HG03045 (cell line): Measurements from ENCODE around the gene DBET.
"Not testable (repeated sequence)": the region's sequence is repeated elsewhere in the genome, so short reads cannot be mapped to it uniquely, and the experiment has no call there.

ENCODE experiments used
- ATAC-seq: cut with Tn5 transposase; IDR thresholded peaks from one replicate; pipeline ENCODE4 v1.9.1; 2021; ENCODE audit warnings: mild to moderate bottlenecking, moderate library complexity; ENCODE audit not compliant: unreplicated experiment

Gene DBET

DNA sequence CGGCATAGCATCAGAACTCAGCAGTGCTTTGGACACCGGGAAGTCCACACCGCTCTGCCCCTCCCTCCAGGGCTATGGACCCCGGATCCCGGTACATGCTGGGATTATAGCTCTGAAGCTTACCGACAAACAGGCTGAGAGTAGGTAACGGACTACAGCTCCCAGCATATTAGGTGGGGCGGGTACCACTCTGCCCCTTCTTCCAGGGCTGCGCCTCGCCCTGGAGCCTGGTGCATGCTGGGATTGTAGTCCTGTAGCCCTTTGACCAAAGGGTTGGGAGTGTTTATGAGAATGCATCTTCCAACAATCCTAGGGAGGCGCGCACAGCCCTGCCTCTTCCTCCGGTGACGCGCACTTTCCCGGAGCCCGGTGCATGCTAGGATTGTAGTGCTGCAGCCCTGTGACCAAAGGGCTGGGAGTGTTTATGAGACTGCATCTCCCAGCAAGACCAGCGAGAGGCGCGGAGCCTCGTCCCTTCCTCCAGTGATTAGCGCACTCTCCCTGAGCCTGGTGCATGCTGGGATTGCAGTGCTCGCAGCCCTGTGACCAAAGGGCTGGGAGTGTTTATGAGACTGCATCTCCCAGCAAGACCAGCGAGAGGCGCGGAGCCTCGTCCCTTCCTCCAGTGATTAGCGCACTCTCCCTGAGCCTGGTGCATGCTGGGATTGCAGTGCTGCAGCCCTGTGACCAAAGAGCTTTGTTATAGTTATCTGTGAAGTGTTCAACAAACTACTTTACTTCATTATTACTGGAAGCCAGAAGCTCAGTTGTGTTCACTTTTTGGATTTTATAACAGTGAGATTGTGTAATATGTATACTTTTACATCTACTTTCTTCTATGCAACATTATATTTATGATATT lies 14.7 kb upstream of the DBET start:
- ATAC-seq = not testable (repeated sequence)

DNA sequence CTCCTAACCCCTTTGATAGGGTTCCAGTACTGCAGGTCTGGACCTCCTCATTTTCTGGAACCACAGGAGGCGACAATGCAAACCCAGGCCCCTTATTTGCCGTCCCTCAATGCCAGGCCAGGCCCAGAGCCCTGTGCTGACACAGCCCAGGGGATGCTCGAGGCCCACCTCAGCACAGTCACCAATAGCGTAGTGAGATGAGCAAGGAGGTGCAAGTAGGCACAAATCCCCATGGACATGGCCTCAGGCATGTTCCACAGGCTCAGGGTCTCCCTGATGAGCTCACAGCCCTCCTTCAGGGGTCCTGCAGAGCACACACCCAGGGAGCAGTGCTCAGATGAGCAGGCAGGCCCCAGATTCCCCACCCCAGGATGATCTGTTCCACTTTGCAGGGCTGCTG lies 5.3 kb upstream of the DBET start:
- ATAC-seq = not testable (repeated sequence)

DNA sequence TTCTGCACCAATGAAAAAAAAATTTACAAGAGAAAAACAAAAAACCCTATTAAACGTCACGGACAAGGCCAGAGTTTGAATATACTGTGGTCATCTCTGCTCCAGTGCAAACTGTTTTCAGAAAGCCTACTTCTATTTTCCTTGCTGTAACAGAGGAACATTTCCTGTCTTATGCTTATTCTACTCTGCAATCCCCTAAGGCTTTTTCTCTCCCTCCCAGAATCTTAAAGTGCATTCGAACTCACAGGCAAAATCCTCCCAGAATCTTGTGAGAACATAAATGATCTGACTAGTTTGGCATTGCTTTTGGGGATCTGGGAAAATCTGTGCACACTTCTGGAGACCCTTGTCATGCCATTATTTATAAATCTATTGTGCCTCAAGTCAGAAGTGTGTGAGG lies 503 bp downstream of the DBET start:
- ATAC-seq = not testable (repeated sequence)

DNA sequence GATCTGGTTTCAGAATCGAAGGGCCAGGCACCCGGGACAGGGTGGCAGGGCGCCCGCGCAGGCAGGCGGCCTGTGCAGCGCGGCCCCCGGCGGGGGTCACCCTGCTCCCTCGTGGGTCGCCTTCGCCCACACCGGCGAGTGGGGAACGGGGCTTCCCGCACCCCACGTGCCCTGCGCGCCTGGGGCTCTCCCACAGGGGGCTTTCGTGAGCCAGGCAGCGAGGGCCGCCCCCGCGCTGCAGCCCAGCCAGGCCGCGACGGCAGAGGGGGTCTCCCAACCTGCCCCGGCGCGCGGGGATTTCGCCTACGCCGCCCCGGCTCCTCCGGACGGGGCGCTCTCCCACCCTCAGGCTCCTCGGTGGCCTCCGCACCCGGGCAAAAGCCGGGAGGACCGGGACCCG lies 4.0 kb downstream of the DBET start:
- ATAC-seq = not testable (repeated sequence)

DNA sequence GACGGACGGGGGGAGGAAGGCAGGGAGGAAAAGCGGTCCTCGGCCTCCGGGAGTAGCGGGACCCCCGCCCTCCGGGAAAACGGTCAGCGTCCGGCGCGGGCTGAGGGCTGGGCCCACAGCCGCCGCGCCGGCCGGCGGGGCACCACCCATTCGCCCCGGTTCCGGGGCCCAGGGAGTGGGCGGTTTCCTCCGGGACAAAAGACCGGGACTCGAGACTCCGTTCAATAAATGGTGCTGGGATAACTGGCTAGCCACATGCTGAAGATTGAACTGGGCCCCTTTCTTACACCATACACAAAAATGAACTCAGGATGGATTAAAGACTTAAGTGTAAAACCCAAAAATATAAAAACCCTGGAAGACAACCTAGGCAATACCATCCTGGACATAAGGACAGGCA lies 28.8 kb downstream of the DBET start:
- ATAC-seq = not testable (repeated sequence)

DNA sequence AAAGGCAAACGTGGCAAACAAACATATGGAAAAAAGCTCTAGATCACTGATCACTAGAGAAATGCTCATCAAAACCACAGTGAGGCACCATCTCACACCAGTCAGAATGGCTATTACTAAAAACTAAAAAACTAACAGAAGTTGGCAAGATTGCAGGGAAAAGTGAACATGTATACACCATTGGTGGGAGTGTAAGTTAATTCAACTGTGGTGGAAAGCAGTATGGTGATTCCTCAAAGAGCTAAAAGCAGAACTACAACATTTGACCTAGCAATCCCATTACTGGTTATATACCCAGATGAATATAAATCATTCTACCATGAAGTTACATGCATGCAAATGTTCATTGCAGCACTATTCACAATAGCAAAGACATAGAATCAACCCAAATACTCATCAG lies 29.7 kb downstream of the DBET start:
- not testable (repeated sequence) for ATAC-seq

DNA sequence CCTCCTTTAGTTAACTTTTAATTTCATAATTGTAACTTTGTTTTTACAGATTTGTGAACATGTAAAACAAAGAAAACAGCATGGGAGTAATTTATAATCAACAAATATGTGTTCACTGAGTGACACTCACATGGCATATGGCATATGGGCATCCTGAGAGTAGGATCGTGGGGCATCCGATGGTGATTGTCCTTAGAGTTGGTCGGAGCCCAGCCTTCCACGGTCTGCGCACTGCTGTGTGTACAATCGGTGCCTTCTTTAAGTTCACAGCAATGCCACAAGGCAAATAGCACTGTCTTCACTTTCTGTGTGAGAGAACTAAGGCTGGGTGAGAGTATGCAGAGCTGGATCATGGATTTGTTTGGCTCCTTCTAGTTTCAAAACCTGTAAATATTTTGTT lies 31.0 kb downstream of the DBET start:
- not testable (repeated sequence) for ATAC-seq

DNA sequence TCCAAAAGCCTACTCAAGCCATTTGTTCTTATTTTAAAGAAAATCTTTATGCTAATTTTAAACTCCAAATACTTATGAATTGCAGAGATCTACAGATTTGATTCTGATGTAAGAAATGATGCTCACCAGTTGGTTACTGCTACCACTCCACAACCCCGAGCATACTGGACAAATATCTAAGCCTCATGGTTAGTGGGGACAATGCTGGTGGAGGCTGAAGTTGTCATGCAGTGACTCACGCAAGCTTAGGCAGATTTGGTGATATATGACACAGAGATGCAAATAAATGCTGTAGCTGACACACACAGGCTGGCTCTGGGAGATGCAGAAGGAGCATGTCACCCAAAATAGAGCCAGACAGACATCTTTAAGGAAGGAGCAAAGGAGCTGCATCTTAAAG lies 35.3 kb downstream of the DBET start:
- not testable (repeated sequence) for ATAC-seq

DNA sequence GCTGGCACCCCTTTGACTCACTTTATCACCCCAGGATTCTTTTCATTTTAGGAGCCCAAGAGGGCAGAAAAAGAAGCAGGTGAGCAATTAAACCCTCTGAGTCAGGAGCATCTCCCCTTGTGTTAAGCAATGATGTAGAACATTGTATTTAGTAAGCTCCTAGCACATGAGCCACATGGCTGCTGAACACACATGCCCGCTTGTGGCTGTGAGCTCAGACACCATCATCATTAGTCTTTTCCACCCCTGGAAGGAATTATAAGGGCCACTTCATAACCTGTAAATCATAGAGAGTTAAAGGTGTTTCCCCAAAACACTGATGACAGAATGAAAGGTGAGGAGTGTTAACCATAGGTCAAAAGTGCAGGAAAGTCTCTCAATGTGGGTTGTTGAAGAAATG lies 37.2 kb downstream of the DBET start:
- ATAC-seq = not testable (repeated sequence)

DNA sequence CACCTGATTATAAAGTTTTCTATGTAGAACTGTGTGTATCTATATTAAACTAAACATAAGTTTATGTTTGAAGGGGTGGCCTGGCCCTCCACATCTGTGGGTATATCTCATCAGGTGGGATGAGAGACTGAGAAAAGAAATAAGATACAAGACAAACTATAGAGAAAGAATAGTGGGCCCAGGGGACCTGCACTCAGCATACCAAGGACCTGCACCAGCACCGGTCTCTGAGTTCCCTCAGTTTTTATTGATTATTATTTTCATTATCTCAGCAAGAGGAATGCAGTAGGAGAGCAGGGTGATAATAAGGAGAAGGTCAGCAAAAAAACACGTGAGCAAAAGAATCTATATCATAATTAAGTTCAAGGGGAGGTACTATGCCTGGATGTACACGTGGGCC lies 41.9 kb downstream of the DBET start:
- ATAC-seq = not testable (repeated sequence)

DNA sequence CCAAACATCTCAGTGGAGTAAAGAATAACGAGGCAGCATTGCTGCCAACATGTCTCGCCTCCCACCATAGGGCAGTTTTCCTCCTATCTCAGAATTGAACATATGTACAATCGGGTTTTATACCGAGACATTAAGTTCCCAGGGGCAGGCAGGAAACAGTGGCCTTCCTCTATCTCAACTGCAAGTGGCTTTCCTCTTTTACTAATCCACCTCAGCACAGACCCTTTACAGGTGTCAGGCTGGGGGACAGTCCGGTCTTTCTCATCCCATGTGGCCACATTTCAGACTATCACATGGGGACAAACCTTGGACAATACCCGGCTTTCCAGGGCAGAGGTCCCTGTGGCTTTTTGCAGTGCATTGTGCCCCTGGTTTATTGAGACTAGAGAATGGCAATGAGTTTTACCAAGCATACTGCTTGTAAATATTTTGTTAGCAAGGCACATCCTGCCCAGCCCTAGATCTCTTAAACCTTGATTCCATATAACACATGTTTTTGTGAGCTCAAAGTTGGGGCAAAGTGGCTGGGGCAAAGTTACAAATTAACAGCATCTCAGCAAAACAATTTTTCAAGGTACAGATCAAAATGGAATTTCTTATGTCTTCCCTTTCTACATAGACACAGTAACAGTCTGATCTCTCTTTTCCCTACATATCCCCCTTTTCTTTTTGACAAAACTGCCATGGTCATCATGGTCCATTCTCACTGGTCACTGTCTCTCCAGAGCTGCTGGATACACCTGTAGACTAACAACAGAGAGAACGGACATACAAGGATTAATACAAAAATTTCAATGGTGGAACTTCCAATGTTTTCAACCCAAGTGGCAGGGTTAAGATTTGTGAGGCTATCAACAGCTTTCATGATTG lies 42.5 kb downstream of the DBET start:
- ATAC-seq = not testable (repeated sequence)

DNA sequence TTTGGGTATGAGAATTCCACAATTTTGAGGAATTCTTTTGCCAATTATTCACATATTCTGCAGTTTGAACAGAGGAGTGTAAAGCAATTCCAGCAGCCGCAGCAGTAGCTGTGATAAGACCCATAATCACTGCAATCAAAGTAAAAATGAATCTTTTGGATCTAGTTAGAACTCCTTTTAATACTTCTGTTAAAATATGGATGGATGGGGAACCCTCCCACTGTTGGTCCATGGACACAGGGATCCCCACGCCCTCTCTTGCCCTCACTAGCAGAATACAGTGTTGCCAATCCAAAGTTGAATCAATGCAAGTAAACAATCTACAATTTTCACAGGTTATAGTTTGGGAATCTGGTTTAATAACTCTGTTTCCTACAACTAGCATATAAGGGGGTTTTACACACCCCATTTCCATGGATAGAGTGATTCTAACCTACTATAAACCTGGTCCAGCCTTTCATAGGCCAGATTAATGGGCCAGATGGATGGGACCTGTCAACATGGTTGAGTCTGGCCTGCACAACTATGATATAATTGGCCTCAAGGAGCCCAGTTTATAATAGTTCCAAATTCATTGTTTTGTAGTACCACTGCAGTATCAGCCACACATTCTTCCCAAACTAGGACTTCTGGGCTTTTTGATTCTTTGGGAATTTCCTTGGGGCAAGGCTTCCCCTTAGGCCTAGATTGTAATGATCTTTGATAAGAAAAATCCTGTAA lies 43.6 kb downstream of the DBET start:
- not testable (repeated sequence) for ATAC-seq

DNA sequence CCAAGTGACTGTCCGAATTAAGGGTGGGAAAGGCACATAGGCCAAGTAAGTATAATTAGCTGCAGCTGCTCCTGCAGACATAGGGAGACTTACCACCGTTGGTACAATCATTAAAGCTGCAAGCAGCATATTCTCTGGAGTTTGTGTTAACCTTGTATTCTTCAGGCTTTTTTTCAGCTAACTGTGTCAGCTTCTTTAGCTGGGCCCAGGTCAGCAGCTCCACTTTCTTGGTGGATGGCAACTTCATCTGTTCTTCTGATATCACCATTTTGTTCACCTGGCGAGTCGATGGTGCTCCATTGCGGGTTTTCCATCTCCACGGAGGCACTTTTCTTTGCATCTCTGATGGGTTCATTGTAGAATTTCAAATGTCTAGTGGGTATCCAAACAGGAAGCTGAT lies 44.5 kb downstream of the DBET start:
- ATAC-seq = not testable (repeated sequence)

DNA sequence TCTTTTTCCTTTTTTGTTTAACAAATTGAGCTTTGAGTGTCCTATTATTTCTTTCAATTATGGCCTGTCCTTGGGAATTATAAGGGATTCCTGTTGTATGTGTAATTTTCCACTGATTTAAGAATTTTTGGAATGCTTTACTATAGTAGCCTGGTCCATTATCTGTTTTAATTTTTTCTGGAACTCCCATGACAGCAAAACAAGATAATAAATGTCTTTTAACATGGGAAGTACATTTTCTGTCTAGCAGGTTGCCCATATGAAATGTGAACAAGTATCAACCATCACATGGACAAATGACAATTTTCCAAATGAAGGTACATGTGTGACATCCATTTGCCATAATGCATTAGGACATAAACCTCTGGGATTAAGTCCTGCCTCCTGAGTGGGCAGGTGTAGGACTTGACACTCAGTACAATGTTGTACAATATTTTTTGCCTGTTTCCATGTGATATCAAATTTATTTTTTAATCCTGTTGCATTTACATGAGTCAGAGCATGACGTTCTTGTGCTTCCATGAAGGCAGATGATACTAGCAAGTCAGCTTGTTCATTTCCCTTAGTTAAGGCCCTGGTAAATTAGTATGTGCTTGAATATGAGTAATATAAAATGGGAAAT lies 45.2 kb downstream of the DBET start:
- ATAC-seq = not testable (repeated sequence)

DNA sequence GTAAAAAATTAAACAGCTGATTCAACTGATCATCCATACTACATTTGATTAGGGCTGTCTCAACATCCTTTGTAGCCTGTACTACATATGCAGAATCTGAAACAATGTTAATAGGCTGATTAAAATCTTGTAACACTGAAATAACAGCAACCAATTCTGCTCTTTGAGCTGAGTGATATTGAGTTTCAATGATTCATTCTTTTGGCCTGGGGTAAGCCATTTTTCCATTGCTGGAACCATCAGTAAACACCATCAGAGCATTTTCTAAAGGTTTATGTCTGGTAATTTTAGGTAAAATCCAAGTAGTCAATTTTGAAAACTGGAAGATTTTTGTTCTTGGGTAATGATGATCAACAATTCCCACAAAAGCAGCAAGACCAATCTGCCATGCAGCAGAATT lies 45.7 kb downstream of the DBET start:
- not testable (repeated sequence) for ATAC-seq

DNA sequence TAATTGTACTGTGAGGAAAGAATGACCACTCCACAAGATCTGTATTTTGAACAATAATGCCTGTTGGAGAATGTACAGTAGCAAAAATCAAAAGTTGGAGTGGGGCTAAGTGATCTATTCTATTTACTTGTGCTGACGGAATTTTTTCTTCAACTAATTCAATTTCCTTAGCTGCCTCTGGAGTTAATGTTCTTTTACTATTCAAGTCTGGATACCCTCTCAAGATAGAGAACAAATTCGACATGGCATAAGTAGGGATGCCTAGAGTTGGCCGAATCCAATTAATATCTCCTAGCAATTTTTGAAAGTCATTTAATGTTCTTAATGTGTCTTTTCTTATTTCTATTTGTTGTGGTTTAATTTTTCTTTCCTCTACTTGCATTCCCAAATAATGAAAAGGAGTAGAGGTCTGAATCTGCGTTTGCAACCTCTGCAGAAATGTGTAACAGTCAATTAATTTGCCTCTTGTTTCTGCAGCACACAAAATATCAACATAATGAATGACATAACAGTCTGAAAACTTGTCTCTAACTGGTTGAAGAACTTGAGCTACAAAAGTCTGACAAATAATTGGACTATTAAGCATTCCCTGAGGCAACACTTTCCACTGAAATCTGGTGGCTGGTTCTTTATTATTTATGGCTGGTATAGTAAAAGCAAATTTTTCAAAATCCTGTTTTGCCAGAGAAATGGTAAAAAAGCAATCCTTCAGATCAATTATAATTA lies 46.4 kb downstream of the DBET start:
- ATAC-seq = not testable (repeated sequence)

DNA sequence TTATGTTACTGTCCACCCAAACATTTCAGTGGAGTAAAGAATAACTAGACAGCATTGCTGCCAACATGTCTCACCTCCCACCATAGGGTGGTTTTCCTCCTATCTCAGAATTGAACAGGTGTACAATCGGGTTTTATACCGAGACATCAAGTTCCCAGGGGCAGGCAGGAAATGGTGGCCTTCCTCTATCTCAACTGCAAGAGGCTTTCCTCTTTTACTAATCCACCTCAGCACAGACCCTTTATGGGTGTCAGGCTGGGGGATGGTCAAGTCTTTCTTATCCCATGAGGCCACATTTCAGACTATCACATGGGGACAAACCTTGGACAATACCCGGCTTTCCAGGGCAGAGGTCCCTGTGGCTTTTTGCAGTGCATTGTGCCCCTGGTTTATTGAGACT lies 48.6 kb downstream of the DBET start:
- not testable (repeated sequence) for ATAC-seq

DNA sequence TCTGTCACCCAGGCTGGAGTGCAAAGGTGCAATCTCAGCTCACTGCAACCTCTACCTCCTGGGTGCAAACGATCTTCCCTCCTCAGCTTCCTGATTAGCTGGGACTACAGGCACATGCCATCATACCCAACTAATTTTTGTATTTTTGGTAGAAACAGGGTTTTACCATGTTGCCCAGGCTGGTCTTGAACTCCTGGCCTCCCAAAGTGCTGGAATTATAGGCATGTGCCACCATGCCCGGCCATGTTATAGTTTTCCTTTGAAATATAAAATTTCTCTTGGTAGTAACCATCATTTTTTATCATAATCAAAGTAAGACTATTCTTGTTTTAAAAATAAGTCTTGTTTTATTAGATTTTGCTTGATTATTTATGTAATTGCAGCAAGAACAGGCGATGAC lies 50.7 kb downstream of the DBET start:
- not testable (repeated sequence) for ATAC-seq
